Subcutaneous adipose tissue (tissue), 4 donors: Measurements from ENCODE around the gene ANKRD17. TPM values are rescaled to one million over a fixed set of nuclear protein-coding genes. Genes with fewer than 3 reads are reported as not detected.

Source experiments
- total RNA-seq, 4 donors: library from RNA; depleted of rRNA; stranded (reverse); fragments of >200 nt; gene quantifications; one replicate each; pipeline ENCODE4 v1.1.0, GENCODE V29; 2016
- TF ChIP-seq, protein P1 (sequence below): fragments of 450-650 bp; IDR thresholded peaks from one replicate; pipeline ENCODE4 v1.5.1; 2016; ENCODE audit warnings: low read depth, mild to moderate bottlenecking, control low read depth, antibody characterized with exemption, moderate library complexity

ANKRD17 gene
- total RNA-seq, 4 donors from 2014 or later, result 54.6 to 67.7 (median 57.5) TPM

- TF ChIP-seq, protein P1, sequence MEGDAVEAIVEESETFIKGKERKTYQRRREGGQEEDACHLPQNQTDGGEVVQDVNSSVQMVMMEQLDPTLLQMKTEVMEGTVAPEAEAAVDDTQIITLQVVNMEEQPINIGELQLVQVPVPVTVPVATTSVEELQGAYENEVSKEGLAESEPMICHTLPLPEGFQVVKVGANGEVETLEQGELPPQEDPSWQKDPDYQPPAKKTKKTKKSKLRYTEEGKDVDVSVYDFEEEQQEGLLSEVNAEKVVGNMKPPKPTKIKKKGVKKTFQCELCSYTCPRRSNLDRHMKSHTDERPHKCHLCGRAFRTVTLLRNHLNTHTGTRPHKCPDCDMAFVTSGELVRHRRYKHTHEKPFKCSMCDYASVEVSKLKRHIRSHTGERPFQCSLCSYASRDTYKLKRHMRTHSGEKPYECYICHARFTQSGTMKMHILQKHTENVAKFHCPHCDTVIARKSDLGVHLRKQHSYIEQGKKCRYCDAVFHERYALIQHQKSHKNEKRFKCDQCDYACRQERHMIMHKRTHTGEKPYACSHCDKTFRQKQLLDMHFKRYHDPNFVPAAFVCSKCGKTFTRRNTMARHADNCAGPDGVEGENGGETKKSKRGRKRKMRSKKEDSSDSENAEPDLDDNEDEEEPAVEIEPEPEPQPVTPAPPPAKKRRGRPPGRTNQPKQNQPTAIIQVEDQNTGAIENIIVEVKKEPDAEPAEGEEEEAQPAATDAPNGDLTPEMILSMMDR, result no peak
These were observed 154.6 kb downstream of the ANKRD17 start for GRCh38 chr4:73103799-73104503.

GRCh38 chr4:73099143-73099542 lies 159.5 kb downstream of the ANKRD17 start:
- TF ChIP-seq, protein P1, result no peak

GRCh38 chr4:73098713-73099112 lies 159.9 kb downstream of the ANKRD17 start:
- TF ChIP-seq, protein P1, result no peak

DNA sequence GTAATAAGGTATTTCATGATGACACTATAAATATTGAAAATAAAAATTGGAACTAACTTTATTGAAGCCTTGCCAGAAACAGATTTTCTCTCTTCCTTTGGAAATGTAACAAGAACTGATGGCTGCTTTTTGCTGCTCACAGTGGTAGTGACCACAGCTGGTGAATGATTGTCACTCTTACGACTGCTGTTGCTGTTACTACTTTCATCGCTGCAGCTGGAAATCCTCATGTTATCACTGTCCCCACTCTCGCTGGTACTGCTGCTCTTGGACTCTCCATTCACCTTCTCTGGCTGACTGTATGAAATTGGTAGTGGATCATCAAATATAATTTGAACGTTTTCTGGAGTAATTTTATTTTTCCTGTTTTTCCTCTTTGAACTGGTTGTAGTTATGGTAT lies 160.6 kb downstream of the ANKRD17 start:
- TF ChIP-seq, protein P1, result no peak

DNA sequence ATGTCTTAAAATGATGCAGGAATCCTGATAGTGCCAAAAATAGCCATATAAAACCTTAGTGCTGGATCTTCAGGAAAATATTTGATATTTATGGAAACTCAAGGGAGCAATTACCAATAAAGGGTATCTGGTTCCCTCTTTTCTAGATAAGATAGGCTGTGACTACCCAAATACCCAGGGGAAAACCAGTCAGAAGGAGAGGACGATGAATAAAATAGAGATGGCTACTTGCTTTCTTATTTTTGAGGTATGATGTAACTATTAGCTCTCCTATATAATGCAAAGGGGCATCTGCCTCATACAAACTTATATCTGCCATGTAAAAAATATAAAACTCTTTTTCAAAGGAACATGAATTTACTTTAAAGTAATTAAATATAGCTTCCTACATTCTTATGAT lies 165.7 kb downstream of the ANKRD17 start:
- TF ChIP-seq, protein P1, result no peak

GRCh38 chr4:73090738-73091137 lies 167.9 kb downstream of the ANKRD17 start:
- TF ChIP-seq, protein P1, result no peak

- TF ChIP-seq, protein P1, result no peak
These were observed 170.7 kb downstream of the ANKRD17 start for GRCh38 chr4:73087871-73088270.
